K562 (cell line): Measurements from ENCODE around the gene NUMB. TPM values are rescaled to one million over a fixed set of nuclear protein-coding genes. Genes with fewer than 3 reads are reported as not detected.

Source experiments
- ATAC-seq: fragments of 200-7000 bp; cut with Tn5 transposase; 3 replicates; pipeline ENCODE4 v1.9.1; 2020; ENCODE audit warnings: moderate library complexity
- BruUV-seq: library from RNA; stranded (reverse); fragments of 400-500 nt; replicated peaks from 2 replicates; lab custom pipeline; 2021; lab: Mats Ljungman, UMichigan
- CTCF ChIA-PET: fragments of 300-600 bp; formaldehyde crosslinking; extraction: SDS; loops from one replicate; lab custom pipeline; 2021; ENCODE audit warnings: low intra/inter-chr PET ratio; lab: Yijun Ruan, JAX
- POLR2A ChIA-PET: fragments of 300-600, 350-650 bp; sonication (Branson Sonifier 250); formaldehyde crosslinking; extraction: SDS; loops from one replicate; lab custom pipeline; 2021; ENCODE audit warnings: antibody characterized with exemption, inconsistent platforms; lab: Yijun Ruan, JAX
- DNase-seq, 4 experiments: peaks; one replicate each; pipeline versions ENCODE4 v3.0.0 to v3.0.0-alpha.2; 2011 to 2018; ENCODE audit warnings: low spot score in 3 of 4, mixed read lengths in 3 of 4; ENCODE audit errors: extremely low read depth in 1 of 4
- FAIRE-seq: peaks from 2 replicates; lab custom pipeline; 2011; peaks lifted over from hg19 to GRCh38; lab: Jason Lieb, UNC
- H2AFZ ChIP-seq: 2 replicates; pipeline ENCODE4 v1.6.0; 2011; ENCODE audit warnings: low read depth, low read length, control low read depth, inconsistent platforms
- H3K27ac ChIP-seq: fragments of 200-600 bp; 3 replicates; pipeline ENCODE4 v1.8.0; 2011; ENCODE audit warnings: low read depth, mild to moderate bottlenecking, control low read depth, inconsistent platforms, low read length, moderate library complexity, mixed read lengths; ENCODE audit errors: extremely low read depth
- H3K27me3 ChIP-seq, 2 experiments: fragments of 300-600 bp in 1 of 2; 2 replicates in 1 of 2; 3 replicates in 1 of 2; pipeline versions ENCODE4 v1.6.0 to v1.8.0; 2011; ENCODE audit warnings: inconsistent platforms in 2 of 2, low read length in 2 of 2, mild to moderate bottlenecking in 1 of 2, mixed read lengths in 1 of 2, moderate library complexity in 1 of 2; ENCODE audit not compliant: control insufficient read depth in 2 of 2, insufficient read depth in 2 of 2
- H3K36me3 ChIP-seq: fragments of 300-600 bp; 3 replicates; pipeline ENCODE4 v1.8.0; 2011; ENCODE audit warnings: mild to moderate bottlenecking, low read length, inconsistent platforms; ENCODE audit not compliant: control insufficient read depth, insufficient read depth
- H3K4me1 ChIP-seq, 2 experiments: fragments of 200-600 bp in 1 of 2; replicated peaks in 1 of 2; 2 replicates in 1 of 2; 3 replicates in 1 of 2; pipeline versions ENCODE4 v1.5.1 to v1.8.0; 2011; ENCODE audit warnings: inconsistent platforms in 2 of 2, low read length in 2 of 2, mild to moderate bottlenecking in 1 of 2, mixed read lengths in 1 of 2, moderate library complexity in 1 of 2; ENCODE audit not compliant: control insufficient read depth in 2 of 2, insufficient read depth in 2 of 2
- H3K4me2 ChIP-seq: 2 replicates; pipeline ENCODE4 v1.6.1; 2011; ENCODE audit warnings: low read length, control low read depth, inconsistent platforms, mixed read lengths; ENCODE audit not compliant: insufficient read depth
- H3K4me3 ChIP-seq: fragments of 200-600 bp; sonication (generic), shearing (Covaris generic); 2 replicates; pipeline ENCODE4 v1.5.1; 2016; ENCODE audit warnings: control low read depth, inconsistent platforms
- H3K79me2 ChIP-seq: fragments of 200-600 bp; 3 replicates; pipeline ENCODE4 v1.8.0; 2011; ENCODE audit warnings: low read length, inconsistent platforms; ENCODE audit not compliant: control insufficient read depth, insufficient read depth
- H3K9ac ChIP-seq, 2 experiments: 2 replicates each; pipeline versions ENCODE4 v1.6.0 to v1.6.1; 2011; ENCODE audit warnings: low read depth in 2 of 2, low read length in 2 of 2, control low read depth in 1 of 2, inconsistent platforms in 1 of 2, mild to moderate bottlenecking in 1 of 2, mixed read lengths in 1 of 2; ENCODE audit not compliant: insufficient read depth in 1 of 2
- H3K9me1 ChIP-seq: one replicate; pipeline ENCODE4 v1.6.0; 2011; ENCODE audit warnings: inconsistent platforms, mild to moderate bottlenecking, low read length, moderate library complexity; ENCODE audit not compliant: control insufficient read depth, insufficient read depth
- H3K9me3 ChIP-seq: replicated peaks from 2 replicates; pipeline ENCODE4 v1.5.1; 2011; ENCODE audit warnings: low read depth, low read length, inconsistent platforms; ENCODE audit not compliant: control insufficient read depth, insufficient read depth
- H4K20me1 ChIP-seq: replicated peaks from 2 replicates; pipeline ENCODE4 v1.6.1; 2011; ENCODE audit warnings: low read length, inconsistent platforms, mixed read lengths; ENCODE audit not compliant: control insufficient read depth, insufficient read depth
- ATF3 ChIP-seq, 2 experiments: fragments of 450-650 bp in 1 of 2; sonication (generic) in 1 of 2; formaldehyde crosslinking in 1 of 2; IDR thresholded peaks in 1 of 2; conservative IDR thresholded peaks in 1 of 2; 2 replicates each; pipeline versions ENCODE4 v1.6.1 to v1.8.1; 2016 to 2023; ENCODE audit warnings: mild to moderate bottlenecking in 2 of 2, moderate library complexity in 2 of 2, inconsistent platforms in 1 of 2, missing genetic modification reagents in 1 of 2
- CEBPB ChIP-seq: fragments of 450-650 bp; IDR thresholded peaks from 2 replicates; pipeline ENCODE4 v1.6.1; 2016; ENCODE audit warnings: missing genetic modification characterization, missing compliant biosample characterization
- CEBPG ChIP-seq, 3 experiments: fragments of 200-800 bp in 1 of 3; sonication (Bioruptor generic) in 1 of 3; sonication (generic) in 1 of 3; formaldehyde crosslinking in 1 of 3; IDR thresholded peaks in 2 of 3; conservative IDR thresholded peaks in 1 of 3; 2 replicates each; pipeline versions ENCODE4 v1.6.1 to v1.8.0; 2016 to 2022; ENCODE audit warnings: missing compliant biosample characterization in 2 of 3, missing genetic modification characterization in 2 of 3, mild to moderate bottlenecking in 1 of 3, missing genetic modification reagents in 1 of 3
- CHCHD3 ChIP-seq: fragments of 250-450 bp; sonication (Bioruptor Pico); IDR thresholded peaks from 2 replicates; pipeline ENCODE4 v2.1.2; 2022; ENCODE audit warnings: mild to moderate bottlenecking
- JUN ChIP-seq, 2 experiments: sonication (generic) in 1 of 2; formaldehyde crosslinking in 1 of 2; IDR thresholded peaks; 2 replicates each; pipeline versions ENCODE4 v1.6.1 to v1.8.0; 2012 to 2022; ENCODE audit warnings: borderline replicate concordance in 2 of 2, mild to moderate bottlenecking in 2 of 2, improper control_type of control experiment in 1 of 2, low read depth in 1 of 2, low read length in 1 of 2, missing genetic modification reagents in 1 of 2
- MYNN ChIP-seq, 2 experiments: sonication (generic); formaldehyde crosslinking in 1 of 2; IDR thresholded peaks; 2 replicates each; pipeline versions ENCODE4 v1.5.0 to v1.6.1; 2016 to 2020; ENCODE audit warnings: antibody characterized with exemption in 1 of 2, missing genetic modification reagents in 1 of 2
- WHSC1 ChIP-seq: IDR thresholded peaks from one replicate; pipeline ENCODE4 v1.6.1; 2012; ENCODE audit warnings: low read length, control low read depth, inconsistent platforms
- ZBTB7A ChIP-seq: IDR thresholded peaks from 2 replicates; pipeline ENCODE4 v1.6.1; 2011; ENCODE audit warnings: low read depth, mild to moderate bottlenecking, low read length, moderate library complexity, borderline replicate concordance; ENCODE audit not compliant: control insufficient read depth
- ZNF175 ChIP-seq: fragments of 200-800 bp; sonication (Bioruptor generic); IDR thresholded peaks from 2 replicates; pipeline ENCODE4 v1.6.1; 2016; ENCODE audit warnings: low read depth, mild to moderate bottlenecking, missing genetic modification characterization, missing compliant biosample characterization
- WGBS: fragments of 100-300 bp; shearing (Covaris generic); methylation state at CpG from one replicate; pipeline ENCODE4 v1.1.6; 2016; ENCODE audit warnings: low coverage, mixed read lengths; ENCODE audit not compliant: insufficient coverage; ENCODE audit errors: missing lambda C conversion rate; 5-methylcytosine and 5-hydroxymethylcytosine counted together
- in situ Hi-C: fragments of 300-500 bp; cut with MboI; formaldehyde crosslinking; loops from 4 replicates; pipeline ENCODE4 v1.15.0; 2018; ENCODE audit warnings: inconsistent platforms, mixed read lengths
- intact Hi-C: fragments of 100-400 bp; cut with micrococcal nuclease; formaldehyde crosslinking; loops from 2 replicates; pipeline ENCODE4 v1.14.2; 2022
- polyA plus RNA-seq, 8 experiments: library from polyadenylated mRNA; depleted of rRNA in 4 of 8; stranded (reverse) in 5 of 8; unstranded in 3 of 8; fragments of >200 nt; fragmentation: Nextera tagmentation in 2 of 8; fragmentation: Illumina TruSeq in 1 of 8; extraction: Ambion mirVana in 2 of 8; extraction: Trizol in 1 of 8; gene quantifications; 2 replicates each; pipeline versions ENCODE4 v1.2.1 to v1.2.3, GENCODE V29; 2011 to 2014; ENCODE audit warnings: inconsistent platforms in 1 of 8, missing spikeins in 1 of 8
- total RNA-seq, 7 experiments: library from RNA; depleted of rRNA in 6 of 7; stranded (reverse); fragments of >200 nt in 6 of 7; fragmentation: Illumina TruSeq in 2 of 7; extraction: Trizol in 2 of 7; gene quantifications; 2 replicates each; pipeline versions ENCODE4 v1.2.1 to v1.2.3, GENCODE V29; 2011 to 2021; ENCODE audit warnings: low replicate concordance in 1 of 7

Gene NUMB
- total and polyA plus RNA-seq, 9 of the 15 experiments (the other 6 are each of a cell fraction or from before 2014, with no cell fraction given), result 13.5 to 54.0 (median 32.3) TPM

DNA sequence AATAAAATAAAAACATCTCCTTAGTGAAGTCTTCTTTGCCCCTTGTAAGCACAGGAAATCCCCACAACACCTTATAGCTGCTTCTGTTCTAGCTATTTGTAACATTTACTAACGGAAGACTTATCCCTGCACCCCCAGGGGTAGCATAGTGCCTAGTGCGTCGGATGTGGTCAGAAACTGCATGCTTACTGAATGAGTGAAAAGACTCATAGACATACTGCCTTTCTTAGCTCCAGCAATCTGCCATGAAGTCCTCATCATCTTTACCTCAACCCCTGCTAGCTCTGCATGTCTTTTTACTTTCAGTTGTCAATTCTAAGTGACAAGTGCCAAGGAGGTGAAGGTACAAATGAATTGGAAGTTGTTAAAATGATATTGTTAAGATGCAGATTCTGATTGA lies 45.3 kb upstream of the NUMB start (continued):
- TF ChIP-seq ZBTB7A, result no peak
- TF ChIP-seq JUN (IDR thresholded peaks at IDR 0.05; ENCODE audit: borderline replicate concordance, low read depth, low read length), result no peak
- TF ChIP-seq JUN (CRISPR knock-in tag; IDR thresholded peaks at IDR 0.05; ENCODE audit: borderline replicate concordance), result no peak
- no peak for TF ChIP-seq MYNN (IDR thresholded peaks at IDR 0.05)
- no peak for TF ChIP-seq MYNN (CRISPR knock-in tag; IDR thresholded peaks at IDR 0.05)
- TF ChIP-seq WHSC1, result no peak

DNA sequence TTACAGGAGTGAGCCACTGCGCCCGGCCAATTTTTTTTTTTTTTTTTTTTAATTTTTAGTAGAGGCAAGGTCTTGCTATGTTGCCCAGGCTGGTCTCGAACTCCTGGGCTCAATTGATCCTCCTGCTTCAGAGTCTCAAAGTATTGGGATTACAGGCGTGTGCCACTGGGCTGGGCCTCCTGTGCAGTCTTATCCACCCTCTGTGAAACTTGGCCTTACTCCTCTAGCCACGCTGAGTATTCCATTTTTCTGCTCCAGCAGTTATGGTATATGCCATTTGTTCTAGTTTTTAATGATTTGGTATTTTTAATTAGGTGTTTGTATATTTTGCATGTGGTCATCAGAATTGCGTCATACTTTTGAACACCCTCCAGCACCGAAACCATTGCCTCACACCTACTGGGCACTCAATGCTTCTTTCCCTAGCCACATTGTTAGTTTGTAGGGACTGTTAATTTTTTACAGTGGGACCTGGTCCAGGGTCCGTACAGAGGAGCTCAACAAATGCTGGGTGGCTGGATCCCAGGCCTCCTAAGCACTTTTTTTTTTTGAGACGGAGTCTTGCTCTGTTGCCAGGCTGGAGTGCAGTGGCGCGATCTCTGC lies 43.8 kb upstream of the NUMB start:
- H4K20me1 ChIP-seq, result no peaks in the 10 kb centered on the region
- TF ChIP-seq ZNF175 (no peak), ATF3 (IDR thresholded peaks at IDR 0.05) (0 out of 2 replicates have a peak, but pooled peaks have one; percentile 18), ATF3 (CRISPR knock-in tag; conservative IDR thresholded peaks at IDR 0.05) (no peak), CEBPB (tag) (peak; percentile 79), CHCHD3 (CRISPR knock-in tag) (no peak), CEBPG (CRISPR knock-in tag; IDR thresholded peaks at IDR 0.05) (peak; percentile 29; the same call in 1 of the 2 replicates), CEBPG (tag; conservative IDR thresholded peaks at IDR 0.05 in 1 of 2, IDR thresholded peaks at IDR 0.05 in 1 of 2) (peak; percentile 48 to 59; a peak in 3 of 4 replicates)
- no TSS peak for BruUV-seq
- no peaks in the 10 kb centered on the region for H3K9me1 ChIP-seq
- FAIRE-seq, result no peak
- H3K9me3 ChIP-seq, result no peaks in the 10 kb centered on the region
- no peak overlapping the region for H3K4me2 ChIP-seq
- H3K27me3 ChIP-seq, result no peaks in the 10 kb centered on the region
- no peaks in the 10 kb centered on the region for H3K79me2 ChIP-seq
- WGBS, result 78% methylated on average over 6 of the region's 11 CpGs
- DNase-seq, result no peak
- H3K9ac ChIP-seq, result no peak overlapping the region
- ATAC-seq, result no peak
- in situ Hi-C loops (no loop called here), intact Hi-C loops (no loop called here)
- no peak overlapping the region for H3K4me3 ChIP-seq
- no peak overlapping the region for H3K27ac ChIP-seq
- ChIA-PET POLR2A (interaction anchor here (0.5 kb wide), 1 partner anchor 626 kb away, joined by 4 read pairs; no protein-coding TSS in a partner anchor), CTCF (no interaction called here)
- no peak overlapping the region for H2AFZ ChIP-seq
- H3K4me1 ChIP-seq, result no peaks in the 10 kb centered on the region
- no peaks in the 10 kb centered on the region for H3K36me3 ChIP-seq
